Testis (tissue), 2 donors: ENCODE measurements around the gene KLHL20.
"Not testable (repeated sequence)": the region's sequence is repeated elsewhere in the genome, so short reads cannot be mapped to it uniquely, and the experiment has no call there.

Experiments
- CTCF ChIP-seq, 3 experiments: fragments of 450-650 bp in 2 of 3; fragments of 200-600 bp in 1 of 3; sonication (generic) in 1 of 3; IDR thresholded peaks; one replicate each; pipeline ENCODE4 v1.5.1; 2016 to 2019; ENCODE audit warnings: antibody characterized with exemption in 3 of 3, mild to moderate bottlenecking in 2 of 3, moderate library complexity in 1 of 3
- POLR2A ChIP-seq: fragments of 450-650 bp; IDR thresholded peaks from one replicate; pipeline ENCODE4 v1.6.1; 2017; ENCODE audit warnings: antibody characterized with exemption, mild to moderate bottlenecking, moderate library complexity

- TF ChIP-seq CTCF (IDR thresholded peaks at IDR 0.05); POLR2A: not testable (repeated sequence)
Observed at GRCh38 chr1:173674496-173674895, 40.3 kb upstream of the KLHL20 start.
